PC-3 (cell line): ENCODE measurements around the gene KIFC1.

Experiments used
- CTCF ChIP-seq: fragments of 300-600 bp; sonication (generic); conservative IDR thresholded peaks from 2 replicates; pipeline ENCODE4 v1.5.1; 2017; ENCODE audit warnings: antibody characterized with exemption, low read depth, mild to moderate bottlenecking, low read length
- EZH2 ChIP-seq: fragments of 300-600 bp; sonication (generic); IDR thresholded peaks from one replicate; pipeline ENCODE4 v1.6.1; 2017; ENCODE audit warnings: antibody characterized with exemption, mild to moderate bottlenecking, low read length; ENCODE audit not compliant: unreplicated experiment

GRCh38 chr6:33429750-33430052, 38.1 kb downstream of the KIFC1 start:
- no peak for TF ChIP-seq CTCF
- TF ChIP-seq EZH2: no peak
